ENCODE results near the gene GRK6. TPM values are rescaled to one million over a fixed set of nuclear protein-coding genes. Genes with fewer than 3 reads are reported as not detected.

GRK6 gene
- total and polyA plus RNA-seq, 9 of the 15 experiments (the other 6 are each of a cell fraction or from before 2014, with no cell fraction given) = 0.63 to 122 (median 44.5) TPM

- TF ChIP-seq ZNF699 (CRISPR knock-in tag; IDR thresholded peaks at IDR 0.05; ENCODE audit: insufficient replicate concordance) = no peak
- TF ChIP-seq LCOR (CRISPR knock-in tag; IDR thresholded peaks at IDR 0.05) = peak; percentile 28; the same call in 1 of the 2 replicates
- peak in 1 of 2 experiments; percentile 54 for TF ChIP-seq MNT (conservative IDR thresholded peaks at IDR 0.05)
- no peak for TF ChIP-seq ZNF146 (CRISPR knock-in tag; IDR thresholded peaks at IDR 0.05; ENCODE audit: unreplicated experiment)
- no peak for TF ChIP-seq RBM15 (IDR thresholded peaks at IDR 0.05; ENCODE audit: insufficient read depth, low read length)
- no peak for TF ChIP-seq ZSCAN32 (CRISPR knock-in tag; IDR thresholded peaks at IDR 0.05)
- TF ChIP-seq ZBTB11 (CRISPR knock-in tag; IDR thresholded peaks at IDR 0.05) = peak in 1 of 3 experiments; percentile 74; a peak in 2 of 6 replicates
- TF ChIP-seq NFE2 (IDR thresholded peaks at IDR 0.05; ENCODE audit: low read depth) = peak; percentile 98
- TF ChIP-seq STAT6 (CRISPR knock-in tag; IDR thresholded peaks at IDR 0.05) = no peak
- peak; percentile 83 for TF ChIP-seq FOSL1 (tag; conservative IDR thresholded peaks at IDR 0.05)
- no peak for TF ChIP-seq CREBBP (IDR thresholded peaks at IDR 0.05; ENCODE audit: low read depth, low read length)
- 0 out of 2 replicates have a peak, but pooled peaks have one; percentile 35 for TF ChIP-seq SUPT5H (IDR thresholded peaks at IDR 0.05)
- no peak for TF ChIP-seq ADNP (tag; IDR thresholded peaks at IDR 0.05)
- no peak for TF ChIP-seq HMGN3 (IDR thresholded peaks at IDR 0.05; ENCODE audit: borderline replicate concordance, extremely low read depth, insufficient read length, low read depth, low read length)
- peak; percentile 44; the same call in 1 of the 2 replicates for TF ChIP-seq PHB2 (IDR thresholded peaks at IDR 0.05; ENCODE audit: low read depth)
These were observed 47.3 kb upstream of the GRK6 start (continued) for GRCh38 chr5:177378884-177379883.

Data from K562 (cell line).